ENCODE results near the gene NUPR1. TPM values are rescaled to one million over a fixed set of nuclear protein-coding genes. Genes with fewer than 3 reads are reported as not detected.

NUPR1 gene
- total and polyA plus RNA-seq, 8 donors = 31.3 to 142 (median 39.0) TPM

DNA sequence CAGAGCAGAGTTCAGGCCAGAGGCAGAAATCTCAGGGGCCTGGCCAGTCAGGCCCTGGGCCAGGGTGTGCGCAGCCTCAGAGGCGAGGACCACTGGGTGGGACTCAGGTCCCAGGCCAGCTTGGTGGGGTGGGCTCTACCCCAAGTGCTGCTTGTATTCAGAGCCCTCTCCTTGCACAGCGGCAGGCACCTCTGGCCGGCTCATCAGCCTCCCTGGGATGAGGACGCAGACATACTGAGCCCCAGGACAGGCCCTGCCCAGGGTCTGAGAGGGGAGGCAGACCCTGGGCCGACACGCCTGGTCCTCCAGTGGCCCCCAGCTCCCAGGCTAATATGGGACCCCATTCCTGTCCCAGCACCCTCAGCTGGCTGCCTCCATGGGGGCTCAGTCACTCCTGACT, 24.5 kb downstream of the NUPR1 start:
- Histone ChIP-seq H3K9me3 (no peaks in the 10 kb centered on the region), H3K27me3 (no peaks in the 10 kb centered on the region), H3K4me3 (no peak overlapping the region), H3K27ac (no peak overlapping the region), H3K36me3 (peaks cover 0 to 4% of the 10 kb centered on the region in 2 donors), H3K4me1 (peaks cover 0 to 6% of the 10 kb centered on the region in 2 donors)
- no peak for DNase-seq
- TF ChIP-seq, protein P1, sequence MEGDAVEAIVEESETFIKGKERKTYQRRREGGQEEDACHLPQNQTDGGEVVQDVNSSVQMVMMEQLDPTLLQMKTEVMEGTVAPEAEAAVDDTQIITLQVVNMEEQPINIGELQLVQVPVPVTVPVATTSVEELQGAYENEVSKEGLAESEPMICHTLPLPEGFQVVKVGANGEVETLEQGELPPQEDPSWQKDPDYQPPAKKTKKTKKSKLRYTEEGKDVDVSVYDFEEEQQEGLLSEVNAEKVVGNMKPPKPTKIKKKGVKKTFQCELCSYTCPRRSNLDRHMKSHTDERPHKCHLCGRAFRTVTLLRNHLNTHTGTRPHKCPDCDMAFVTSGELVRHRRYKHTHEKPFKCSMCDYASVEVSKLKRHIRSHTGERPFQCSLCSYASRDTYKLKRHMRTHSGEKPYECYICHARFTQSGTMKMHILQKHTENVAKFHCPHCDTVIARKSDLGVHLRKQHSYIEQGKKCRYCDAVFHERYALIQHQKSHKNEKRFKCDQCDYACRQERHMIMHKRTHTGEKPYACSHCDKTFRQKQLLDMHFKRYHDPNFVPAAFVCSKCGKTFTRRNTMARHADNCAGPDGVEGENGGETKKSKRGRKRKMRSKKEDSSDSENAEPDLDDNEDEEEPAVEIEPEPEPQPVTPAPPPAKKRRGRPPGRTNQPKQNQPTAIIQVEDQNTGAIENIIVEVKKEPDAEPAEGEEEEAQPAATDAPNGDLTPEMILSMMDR (IDR thresholded peaks at IDR 0.05) = no peak
- ATAC-seq = no peak
- intact Hi-C loops (cut with DNase I) = no loop called here

DNA sequence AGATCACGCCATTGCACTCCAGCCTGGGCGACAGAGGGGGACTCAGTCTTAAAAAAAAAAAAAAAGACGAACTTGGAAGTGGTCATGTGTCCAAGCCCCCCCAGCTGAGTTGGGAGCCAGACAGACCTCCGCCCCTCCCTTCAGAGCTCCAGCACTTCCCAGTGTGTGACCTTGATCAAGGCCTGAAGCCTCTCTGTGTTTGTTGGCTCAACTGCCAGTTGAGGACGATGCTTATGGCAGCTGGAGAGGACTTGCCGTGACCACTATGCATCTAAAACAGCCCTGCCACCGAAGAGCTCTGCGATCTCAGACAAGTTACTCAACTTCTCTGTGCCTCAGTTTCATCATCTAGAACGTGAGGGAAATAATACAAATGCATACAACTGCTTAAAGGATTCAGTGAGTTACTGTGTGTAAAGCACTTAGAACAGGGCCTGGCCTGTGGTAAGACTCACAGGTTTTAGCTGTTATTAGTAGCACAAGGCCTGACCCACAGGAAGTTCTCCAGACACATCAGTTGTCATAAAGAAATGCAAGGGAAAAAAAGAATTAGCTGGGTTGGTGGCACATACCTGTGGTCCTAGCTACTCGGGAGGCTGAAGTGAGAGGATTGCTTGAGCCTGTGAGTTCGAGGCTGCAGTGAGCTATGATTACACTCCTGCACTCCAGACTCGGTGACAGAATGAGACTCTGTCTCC, 25.1 kb downstream of the NUPR1 start:
- TF ChIP-seq, protein P1 (IDR thresholded peaks at IDR 0.05) = no peak
- intact Hi-C loops (cut with DNase I) = no loop called here
- H3K27ac ChIP-seq = no peak overlapping the region
- H3K36me3 ChIP-seq = peaks cover 0 to 4% of the 10 kb centered on the region in 2 donors
- ATAC-seq (no peak), DNase-seq (no peak)
- no peaks in the 10 kb centered on the region for H3K27me3 ChIP-seq
- H3K9me3 ChIP-seq = no peaks in the 10 kb centered on the region
- no peak overlapping the region for H3K4me3 ChIP-seq
- peaks cover 0 to 6% of the 10 kb centered on the region in 2 donors for H3K4me1 ChIP-seq

GRCh38 chr16:28511801-28512789, 26.7 kb downstream of the NUPR1 start:
- no peak for ATAC-seq
- intact Hi-C loops (cut with DNase I) = no loop called here

GRCh38 chr16:28511031-28511430, 27.7 kb downstream of the NUPR1 start:
- intact Hi-C loops (cut with DNase I) = no loop called here
- ATAC-seq = no peak
- no peaks in the 10 kb centered on the region for H3K27me3 ChIP-seq
- no peaks in the 10 kb centered on the region for H3K9me3 ChIP-seq
- TF ChIP-seq, protein P1 (IDR thresholded peaks at IDR 0.05) = no peak
- no peak overlapping the region for H3K4me3 ChIP-seq
- no peak overlapping the region for H3K27ac ChIP-seq
- peaks cover 0 to 20% of the 10 kb centered on the region in 2 donors for H3K4me1 ChIP-seq
- peaks cover 0 to 4% of the 10 kb centered on the region in 2 donors for H3K36me3 ChIP-seq
- no peak for DNase-seq

More at GRCh38 chr16:28511801-28512789, 26.7 kb downstream of the NUPR1 start:
- no peak for DNase-seq
- H3K4me3 ChIP-seq = no peak overlapping the region
- no peaks in the 10 kb centered on the region for H3K9me3 ChIP-seq
- H3K36me3 ChIP-seq = peaks cover 0 to 4% of the 10 kb centered on the region in 2 donors
- H3K4me1 ChIP-seq = peaks cover 0 to 13% of the 10 kb centered on the region in 2 donors
- H3K27ac ChIP-seq = no peak overlapping the region
- H3K27me3 ChIP-seq = no peaks in the 10 kb centered on the region
- TF ChIP-seq, protein P1 (IDR thresholded peaks at IDR 0.05) = no peak
